Measurements from ENCODE around the gene CLIC4. TPM values are rescaled to one million over a fixed set of nuclear protein-coding genes. Genes with fewer than 3 reads are reported as not detected.

Gene CLIC4
- total and polyA plus RNA-seq, 10 donors: 17.0 to 99.6 (median 71.2) TPM

DNA sequence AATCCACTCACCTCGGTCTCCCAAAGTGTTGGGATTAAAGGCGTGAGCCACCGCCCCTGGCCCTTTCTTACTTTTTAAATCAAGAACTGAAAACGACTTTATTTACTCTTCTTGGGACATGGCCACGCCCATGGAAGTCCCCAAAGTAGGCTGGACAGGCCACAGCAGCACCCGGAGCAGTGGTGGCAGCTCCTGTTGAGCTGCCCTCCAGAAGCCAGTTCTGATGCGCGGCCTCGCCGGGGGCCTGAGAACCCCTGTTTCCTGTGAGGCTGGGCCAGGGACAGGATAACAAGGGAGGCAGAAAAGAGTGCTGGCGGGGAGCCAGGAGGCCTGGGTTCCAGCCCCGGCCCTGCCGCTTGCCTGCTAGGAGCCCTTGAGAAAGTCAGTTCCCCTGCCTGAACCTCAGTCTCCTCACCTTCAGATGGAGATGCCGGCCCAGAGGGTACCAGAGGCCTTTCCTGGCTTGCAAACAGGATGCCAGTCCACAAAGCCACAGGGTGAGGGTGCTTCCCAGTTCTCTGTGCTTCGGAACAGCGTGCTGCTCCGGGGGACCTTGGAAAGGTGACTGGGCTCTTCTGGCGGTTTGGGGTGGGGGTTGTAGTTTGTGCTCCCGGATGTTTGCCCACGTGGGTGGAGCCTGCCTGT lies 125.4 kb downstream of the CLIC4 start:
- peaks cover 0 to 27% (median 8%) of the 10 kb centered on the region in 6 donors for H3K4me1 ChIP-seq
- intact Hi-C loops (cut with DNase I; ENCODE audit: low total_unique reads): no loop called here
- no peak overlapping the region for H3K4me3 ChIP-seq
- 16 to 29% (median 20%) methylated on average over 14 to 20 of the region's 20 CpGs for WGBS, 5 donors
- H3K27me3 ChIP-seq (replicated peaks in 1 of 7): peaks cover 0 to 48% (median 8%) of the 10 kb centered on the region in 7 donors
- TF ChIP-seq POLR2AphosphoS5 (IDR thresholded peaks at IDR 0.05) (no peak), POLR2A (IDR thresholded peaks at IDR 0.05) (no peak)
- TF ChIP-seq, protein P1, sequence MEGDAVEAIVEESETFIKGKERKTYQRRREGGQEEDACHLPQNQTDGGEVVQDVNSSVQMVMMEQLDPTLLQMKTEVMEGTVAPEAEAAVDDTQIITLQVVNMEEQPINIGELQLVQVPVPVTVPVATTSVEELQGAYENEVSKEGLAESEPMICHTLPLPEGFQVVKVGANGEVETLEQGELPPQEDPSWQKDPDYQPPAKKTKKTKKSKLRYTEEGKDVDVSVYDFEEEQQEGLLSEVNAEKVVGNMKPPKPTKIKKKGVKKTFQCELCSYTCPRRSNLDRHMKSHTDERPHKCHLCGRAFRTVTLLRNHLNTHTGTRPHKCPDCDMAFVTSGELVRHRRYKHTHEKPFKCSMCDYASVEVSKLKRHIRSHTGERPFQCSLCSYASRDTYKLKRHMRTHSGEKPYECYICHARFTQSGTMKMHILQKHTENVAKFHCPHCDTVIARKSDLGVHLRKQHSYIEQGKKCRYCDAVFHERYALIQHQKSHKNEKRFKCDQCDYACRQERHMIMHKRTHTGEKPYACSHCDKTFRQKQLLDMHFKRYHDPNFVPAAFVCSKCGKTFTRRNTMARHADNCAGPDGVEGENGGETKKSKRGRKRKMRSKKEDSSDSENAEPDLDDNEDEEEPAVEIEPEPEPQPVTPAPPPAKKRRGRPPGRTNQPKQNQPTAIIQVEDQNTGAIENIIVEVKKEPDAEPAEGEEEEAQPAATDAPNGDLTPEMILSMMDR (IDR thresholded peaks at IDR 0.05 in 8 of 11, conservative IDR thresholded peaks at IDR 0.05 in 3 of 11): no peak
- no peak overlapping the region for H3K27ac ChIP-seq
- no peak for DNase-seq
- H3K36me3 ChIP-seq: no peaks in the 10 kb centered on the region
- H3K9me3 ChIP-seq: no peaks in the 10 kb centered on the region

DNA sequence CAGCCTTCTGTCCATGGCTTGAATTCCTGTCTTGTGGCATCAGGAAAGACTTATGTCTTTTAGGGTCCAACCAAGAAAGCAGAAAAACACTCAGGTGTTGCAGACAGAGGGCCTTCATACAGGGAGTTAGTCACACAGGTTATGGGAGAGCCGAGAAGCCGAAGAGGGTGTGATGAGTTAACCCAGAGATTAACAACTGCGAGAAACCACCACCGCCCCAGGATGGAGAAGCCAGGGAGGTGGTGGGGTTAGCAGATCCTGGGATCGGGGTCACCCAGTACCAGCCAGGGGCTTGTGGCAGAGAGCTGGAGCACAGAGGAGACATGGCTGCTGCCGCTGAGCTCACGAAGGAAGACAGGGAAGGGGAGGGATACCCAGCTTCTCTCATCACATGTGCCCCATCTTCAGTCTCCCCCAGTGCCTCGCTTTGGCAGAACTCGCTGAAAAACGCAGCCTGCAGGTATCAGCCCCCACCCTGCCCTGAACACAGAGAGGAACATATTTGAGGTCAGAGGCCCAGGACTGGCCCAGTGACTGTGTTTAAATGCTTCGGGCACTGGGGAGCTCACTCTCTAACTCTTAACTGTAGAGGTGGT lies 126.2 kb downstream of the CLIC4 start:
- no peak overlapping the region for H3K4me3 ChIP-seq
- H3K27me3 ChIP-seq (replicated peaks in 1 of 7): peaks cover 0 to 41% (median 8%) of the 10 kb centered on the region in 7 donors
- H3K9me3 ChIP-seq: no peaks in the 10 kb centered on the region
- peaks cover 0 to 27% (median 8%) of the 10 kb centered on the region in 6 donors for H3K4me1 ChIP-seq
- intact Hi-C loops (cut with DNase I; ENCODE audit: low total_unique reads): no loop called here
- 76 to 82% (median 81%) methylated on average over 11 of the region's 11 CpGs for whole genome bisulfite sequencing, 5 donors
- no peak for DNase-seq
- H3K36me3 ChIP-seq: no peaks in the 10 kb centered on the region
- TF ChIP-seq POLR2AphosphoS5 (IDR thresholded peaks at IDR 0.05): no peak
- TF ChIP-seq, protein P1 (IDR thresholded peaks at IDR 0.05 in 8 of 11, conservative IDR thresholded peaks at IDR 0.05 in 3 of 11): no peak
- no peak for TF ChIP-seq POLR2A (IDR thresholded peaks at IDR 0.05)
- H3K27ac ChIP-seq: no peak overlapping the region

DNA sequence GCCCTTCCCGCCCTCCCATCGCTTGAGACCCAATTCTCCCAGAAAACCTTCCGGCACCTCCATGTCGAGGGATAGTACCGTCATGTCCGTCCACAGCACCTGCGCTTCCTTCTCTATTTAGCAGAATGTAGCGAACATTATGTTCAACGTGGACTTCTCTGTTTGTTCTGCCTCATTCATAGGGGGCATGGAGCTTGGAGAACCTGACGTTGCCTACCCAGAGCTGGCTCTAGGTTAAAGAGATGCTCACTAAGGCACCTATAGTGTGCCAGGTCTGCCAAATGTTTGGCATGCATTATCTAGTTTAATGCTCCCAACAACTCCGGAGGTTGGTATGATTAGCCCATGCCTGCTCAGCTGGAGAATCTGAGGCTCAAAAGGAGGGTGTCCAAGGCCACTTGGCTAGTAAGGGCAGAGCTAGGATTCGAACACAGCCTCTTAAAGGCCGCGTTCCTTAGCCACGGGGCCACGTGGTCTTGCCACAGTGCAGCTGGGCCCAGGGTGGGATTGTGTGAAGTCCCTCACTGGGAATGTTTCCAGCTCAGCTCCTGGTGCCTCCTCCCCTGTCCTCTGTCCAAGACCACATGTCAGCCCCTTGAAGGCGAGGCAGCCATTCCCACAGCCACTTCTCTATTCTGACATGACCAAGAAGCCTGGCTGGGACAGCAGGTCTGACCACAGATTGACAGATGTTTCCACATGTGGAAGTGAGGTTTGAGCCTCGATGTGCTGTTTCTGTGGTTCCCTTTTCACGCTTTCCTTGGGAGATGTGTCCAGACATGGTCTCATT lies 127.0 kb downstream of the CLIC4 start:
- Histone ChIP-seq H3K4me3 (no peak overlapping the region), H3K27ac (no peak overlapping the region), H3K27me3 (replicated peaks in 1 of 7) (peaks cover 0 to 37% (median 8%) of the 10 kb centered on the region in 7 donors), H3K4me1 (peaks cover 0 to 27% (median 8%) of the 10 kb centered on the region in 6 donors), H3K9me3 (no peaks in the 10 kb centered on the region), H3K36me3 (no peaks in the 10 kb centered on the region)
- no peak for DNase-seq
- intact Hi-C loops (cut with DNase I; ENCODE audit: low total_unique reads): no loop called here
- TF ChIP-seq POLR2AphosphoS5 (IDR thresholded peaks at IDR 0.05) (no peak), POLR2A (IDR thresholded peaks at IDR 0.05) (no peak)
- TF ChIP-seq, protein P1 (IDR thresholded peaks at IDR 0.05 in 8 of 11, conservative IDR thresholded peaks at IDR 0.05 in 3 of 11): no peak
- WGBS, 5 donors: 43 to 61% (median 50%) methylated on average over 18 to 19 of the region's 19 CpGs

DNA sequence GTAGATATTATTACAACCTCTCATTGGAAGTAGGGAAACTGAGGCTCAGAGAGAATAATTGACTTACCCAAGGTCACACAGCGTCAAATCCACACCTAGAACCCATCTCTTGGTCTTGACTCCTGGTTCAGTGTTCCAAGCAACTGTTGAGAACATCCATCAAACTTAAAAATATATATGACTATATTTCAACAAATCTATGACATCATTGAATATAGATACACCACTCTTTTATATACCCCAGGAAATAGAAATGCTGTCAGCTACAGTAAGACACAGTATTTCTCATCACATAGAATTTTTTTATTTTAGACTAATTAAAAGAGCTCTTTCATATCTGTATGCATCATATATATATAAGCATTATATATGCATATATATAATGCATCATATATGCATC lies 127.9 kb downstream of the CLIC4 start:
- H3K27ac ChIP-seq: no peak overlapping the region
- WGBS, 5 donors: 63 to 95% (median 90%) methylated on average over 1 of the region's 1 CpG
- H3K4me1 ChIP-seq: peaks cover 0 to 27% (median 8%) of the 10 kb centered on the region in 6 donors
- no peaks in the 10 kb centered on the region for H3K36me3 ChIP-seq
- intact Hi-C loops (cut with DNase I; ENCODE audit: low total_unique reads): no loop called here
- no peak overlapping the region for H3K4me3 ChIP-seq
- no peak for DNase-seq
- H3K27me3 ChIP-seq (replicated peaks in 1 of 7): peaks cover 0 to 28% (median 8%) of the 10 kb centered on the region in 7 donors
- TF ChIP-seq POLR2A (IDR thresholded peaks at IDR 0.05) (no peak), POLR2AphosphoS5 (IDR thresholded peaks at IDR 0.05) (no peak)
- TF ChIP-seq, protein P1 (IDR thresholded peaks at IDR 0.05 in 8 of 11, conservative IDR thresholded peaks at IDR 0.05 in 3 of 11): no peak
- H3K9me3 ChIP-seq: no peaks in the 10 kb centered on the region

Data from spleen (tissue), 11 donors.